Activated CD8-positive, alpha-beta T cell treated with anti-CD3 and anti-CD28 coated beads for 36 hours (primary cell): ENCODE data around the gene AKIRIN2. TPM values are rescaled to one million over a fixed set of nuclear protein-coding genes. Genes with fewer than 3 reads are reported as not detected.
A peak's percentile ranks its signal among the peaks of the same experiment; 100 is the strongest.
"Not testable (repeated sequence)": the region's sequence is repeated elsewhere in the genome, so short reads cannot be mapped to it uniquely, and the experiment has no call there.

Experiments
- ATAC-seq: fragments of 200-7000 bp; cut with Tn5 transposase; one replicate; pipeline ENCODE4 v1.10.0; 2021; ENCODE audit warnings: mild to moderate bottlenecking, moderate library complexity
- CTCF ChIA-PET: fragments of 350-600 bp; sonication (Branson Sonifier 250); formaldehyde crosslinking; loops from one replicate; lab custom pipeline; 2021; ENCODE audit warnings: antibody characterized with exemption; lab: Charles Lee
- POLR2A ChIA-PET: fragments of 350-600 bp; sonication (Branson Sonifier 250); formaldehyde crosslinking; loops from one replicate; lab custom pipeline; 2021; ENCODE audit warnings: antibody characterized with exemption; lab: Charles Lee
- DNase-seq: peaks from one replicate; pipeline ENCODE4 v3.0.0-alpha.2; 2020
- H3K27ac Mint-ChIP-seq: one replicate; pipeline ENCODE4 v1.8.0; 2021; ENCODE audit warnings: mild to moderate bottlenecking, mixed read lengths
- H3K27me3 Mint-ChIP-seq: one replicate; pipeline ENCODE4 v1.8.0; 2021; ENCODE audit warnings: mixed read lengths
- H3K36me3 Mint-ChIP-seq: one replicate; pipeline ENCODE4 v1.8.0; 2021; ENCODE audit warnings: low read depth, mixed read lengths
- H3K4me1 Mint-ChIP-seq: one replicate; pipeline ENCODE4 v1.8.0; 2021; ENCODE audit warnings: low read depth, mixed read lengths
- H3K4me3 Mint-ChIP-seq: one replicate; pipeline ENCODE4 v1.8.0; 2021; ENCODE audit warnings: mild to moderate bottlenecking, moderate library complexity, mixed read lengths
- H3K9me3 Mint-ChIP-seq: one replicate; pipeline ENCODE4 v1.8.0; 2021; ENCODE audit warnings: mixed read lengths
- CTCF ChIP-seq: fragments of 200-600 bp; IDR thresholded peaks from one replicate; pipeline ENCODE4 v1.8.0; 2022; ENCODE audit warnings: antibody characterized with exemption, mild to moderate bottlenecking
- intact Hi-C: fragments of 100-400 bp; cut with micrococcal nuclease; formaldehyde crosslinking; loops from one replicate; pipeline ENCODE4 v1.10.0; 2022
- total RNA-seq, 2 experiments: library from RNA; stranded (reverse); gene quantifications; one replicate each; pipeline ENCODE4 v1.2.3, GENCODE V29; 2021

AKIRIN2 gene
- total RNA-seq, 2 experiments from 2014 or later = 42.1 to 45.6 TPM

GRCh38 chr6:87698547-87699006 lies 3.5 kb downstream of the AKIRIN2 start:
- ChIA-PET POLR2A (interaction anchor here (0.9 to 2.2 kb wide), 3 partner anchors 14 to 58 kb away, joined by 3 to 9 read pairs (median 3); no protein-coding TSS in a partner anchor), CTCF (interaction anchor here (0.7 to 1.8 kb wide), 3 partner anchors 11 to 109 kb away, joined by 3 to 6 read pairs (median 3); no protein-coding TSS in a partner anchor)
- peaks cover 28% of the 10 kb centered on the region for H3K36me3 Mint-ChIP-seq
- TF ChIP-seq CTCF = no peak
- no peak for DNase-seq
- intact Hi-C loops = loop anchor here (1.0 to 5.0 kb wide), 3 partner anchors 16 to 108 kb away; partner anchors contain the start of gene ORC3
- H3K27ac Mint-ChIP-seq = peak overlapping the region; percentile 60
- ATAC-seq = no peak
- peak overlapping the region; percentile 86 for H3K4me3 Mint-ChIP-seq
- no peaks in the 10 kb centered on the region for H3K27me3 Mint-ChIP-seq
- no peaks in the 10 kb centered on the region for H3K9me3 Mint-ChIP-seq
- peaks cover 50% of the 10 kb centered on the region for H3K4me1 Mint-ChIP-seq

GRCh38 chr6:87697581-87698546 lies 4.2 kb downstream of the AKIRIN2 start:
- TF ChIP-seq CTCF = no peak
- Mint-ChIP-seq H3K4me1 (peaks cover 55% of the 10 kb centered on the region), H3K4me3 (peak overlapping the region; percentile 86), H3K36me3 (peaks cover 28% of the 10 kb centered on the region), H3K27ac (peak overlapping the region; percentile 80), H3K9me3 (no peaks in the 10 kb centered on the region), H3K27me3 (no peaks in the 10 kb centered on the region)
- intact Hi-C loops = loop anchor here (1.0 to 5.0 kb wide), 3 partner anchors 16 to 107 kb away; partner anchors contain the start of gene ORC3
- ChIA-PET CTCF (interaction anchor here (0.7 to 1.8 kb wide), 4 partner anchors 10 to 15 kb away, joined by 3 to 6 read pairs (median 4); no protein-coding TSS in a partner anchor), POLR2A (interaction anchor here (0.6 to 2.2 kb wide), 2 partner anchors 9 to 13 kb away, joined by 3 to 9 read pairs; no protein-coding TSS in a partner anchor)
- ATAC-seq (no peak), DNase-seq (no peak)

GRCh38 chr6:87696817-87697216 lies 5.2 kb downstream of the AKIRIN2 start:
- peaks cover 28% of the 10 kb centered on the region for H3K36me3 Mint-ChIP-seq
- peaks cover 59% of the 10 kb centered on the region for H3K4me1 Mint-ChIP-seq

GRCh38 chr6:87692086-87692485 lies 9.9 kb downstream of the AKIRIN2 start:
- Mint-ChIP-seq H3K27ac (no peak overlapping the region), H3K27me3 (no peaks in the 10 kb centered on the region), H3K4me1 (peaks cover 73% of the 10 kb centered on the region), H3K36me3 (peaks cover 23% of the 10 kb centered on the region), H3K4me3 (no peak overlapping the region), H3K9me3 (no peaks in the 10 kb centered on the region)
- no peak for TF ChIP-seq CTCF
- ATAC-seq = peak; percentile 45
- intact Hi-C loops = no loop called here
- POLR2A ChIA-PET = interaction anchor here (0.9 kb wide), 1 partner anchor 10 kb away, joined by 3 read pairs; no protein-coding TSS in a partner anchor
- no peak for DNase-seq
- CTCF ChIA-PET = interaction anchor here (1.2 kb wide), 1 partner anchor 36 kb away, joined by 3 read pairs; no protein-coding TSS in a partner anchor

More at GRCh38 chr6:87696817-87697216, 5.2 kb downstream of the AKIRIN2 start:
- DNase-seq, H3K27ac Mint-ChIP-seq, H3K27me3 Mint-ChIP-seq, ATAC-seq, H3K9me3 Mint-ChIP-seq, H3K4me3 Mint-ChIP-seq: not testable (repeated sequence)
- ChIA-PET CTCF (interaction anchor here (1.0 to 1.8 kb wide), 3 partner anchors 9 to 14 kb away, joined by 3 to 6 read pairs (median 5); no protein-coding TSS in a partner anchor), POLR2A (interaction anchor here (2.2 kb wide), 1 partner anchor 12 kb away, joined by 9 read pairs; no protein-coding TSS in a partner anchor)
- intact Hi-C loops = loop anchor here (5.0 kb wide), 1 partner anchor 35 kb away; no protein-coding TSS in a partner anchor

- Mint-ChIP-seq H3K9me3 (no peaks in the 10 kb centered on the region), H3K4me1 (peaks cover 77% of the 10 kb centered on the region), H3K27me3 (no peaks in the 10 kb centered on the region), H3K27ac (no peak overlapping the region), H3K4me3 (no peak overlapping the region), H3K36me3 (peaks cover 30% of the 10 kb centered on the region)
- intact Hi-C loops = no loop called here
- ATAC-seq = no peak
- ChIA-PET CTCF (no interaction called here), POLR2A (no interaction called here)
- no peak for DNase-seq
- TF ChIP-seq CTCF = no peak
These were observed 11.6 kb downstream of the AKIRIN2 start for GRCh38 chr6:87690441-87690840.

- H3K27ac Mint-ChIP-seq, H3K9me3 Mint-ChIP-seq, intact Hi-C loops, ATAC-seq, H3K27me3 Mint-ChIP-seq, H3K4me3 Mint-ChIP-seq, DNase-seq: not testable (repeated sequence)
- peaks cover 30% of the 10 kb centered on the region for H3K36me3 Mint-ChIP-seq
- ChIA-PET POLR2A (interaction anchor here (0.6 to 1.0 kb wide), 2 partner anchors 14 to 472 kb away, joined by 3 to 4 read pairs; no protein-coding TSS in a partner anchor), CTCF (interaction anchor here (0.9 to 1.5 kb wide), 2 partner anchors 9 to 11 kb away, joined by 3 to 5 read pairs; no protein-coding TSS in a partner anchor)
- H3K4me1 Mint-ChIP-seq = peaks cover 77% of the 10 kb centered on the region
These were observed 14.1 kb downstream of the AKIRIN2 start for GRCh38 chr6:87687893-87688292.
